ENCODE results near the gene MYOT. TPM values are rescaled to one million over a fixed set of nuclear protein-coding genes. Genes with fewer than 3 reads are reported as not detected.

The MYOT gene
- total RNA-seq, 1 donor from 2014 or later: not detected

- TF ChIP-seq CTCF (IDR thresholded peaks at IDR 0.05; ENCODE audit: partially characterized antibody, unreplicated experiment): no peak
- Mint-ChIP-seq H3K4me3 (ENCODE audit: unreplicated experiment) (no peak overlapping the region), H3K27ac (ENCODE audit: unreplicated experiment) (no peak overlapping the region), H3K27me3 (ENCODE audit: unreplicated experiment) (no peaks in the 10 kb centered on the region), H3K36me3 (ENCODE audit: unreplicated experiment) (no peaks in the 10 kb centered on the region), H3K9me3 (ENCODE audit: unreplicated experiment) (no peaks in the 10 kb centered on the region), H3K4me1 (ENCODE audit: low read depth, unreplicated experiment) (no peaks in the 10 kb centered on the region)
- no peak for DNase-seq
These were observed 3.9 kb downstream of the MYOT start for GRCh38 chr5:137871571-137871970.

GRCh38 chr5:137872466-137872865 is 4.8 kb downstream of the MYOT start:
- no peak overlapping the region for H3K27ac Mint-ChIP-seq (ENCODE audit: unreplicated experiment)

GRCh38 chr5:137876101-137876500 is 8.4 kb downstream of the MYOT start:
- Mint-ChIP-seq H3K36me3 (ENCODE audit: unreplicated experiment) (no peaks in the 10 kb centered on the region), H3K27ac (ENCODE audit: unreplicated experiment) (no peak overlapping the region), H3K9me3 (ENCODE audit: unreplicated experiment) (no peaks in the 10 kb centered on the region), H3K4me1 (ENCODE audit: low read depth, unreplicated experiment) (no peaks in the 10 kb centered on the region), H3K27me3 (ENCODE audit: unreplicated experiment) (no peaks in the 10 kb centered on the region), H3K4me3 (ENCODE audit: unreplicated experiment) (no peak overlapping the region)
- no peak for DNase-seq
- TF ChIP-seq CTCF (IDR thresholded peaks at IDR 0.05; ENCODE audit: partially characterized antibody, unreplicated experiment): no peak

More at GRCh38 chr5:137872466-137872865, 4.8 kb downstream of the MYOT start:
- TF ChIP-seq CTCF (IDR thresholded peaks at IDR 0.05; ENCODE audit: partially characterized antibody, unreplicated experiment): no peak
- no peaks in the 10 kb centered on the region for H3K36me3 Mint-ChIP-seq (ENCODE audit: unreplicated experiment)
- DNase-seq: no peak
- H3K4me3 Mint-ChIP-seq (ENCODE audit: unreplicated experiment): no peak overlapping the region
- H3K9me3 Mint-ChIP-seq (ENCODE audit: unreplicated experiment): no peaks in the 10 kb centered on the region
- no peaks in the 10 kb centered on the region for H3K4me1 Mint-ChIP-seq (ENCODE audit: low read depth, unreplicated experiment)
- H3K27me3 Mint-ChIP-seq (ENCODE audit: unreplicated experiment): no peaks in the 10 kb centered on the region

GRCh38 chr5:137880313-137880712 is 12.7 kb downstream of the MYOT start:
- Mint-ChIP-seq H3K27me3 (ENCODE audit: unreplicated experiment) (no peaks in the 10 kb centered on the region), H3K4me1 (ENCODE audit: low read depth, unreplicated experiment) (no peaks in the 10 kb centered on the region), H3K36me3 (ENCODE audit: unreplicated experiment) (no peaks in the 10 kb centered on the region), H3K4me3 (ENCODE audit: unreplicated experiment) (no peak overlapping the region), H3K9me3 (ENCODE audit: unreplicated experiment) (no peaks in the 10 kb centered on the region), H3K27ac (ENCODE audit: unreplicated experiment) (no peak overlapping the region)
- TF ChIP-seq CTCF (IDR thresholded peaks at IDR 0.05; ENCODE audit: partially characterized antibody, unreplicated experiment): no peak
- no peak for DNase-seq

- H3K9me3 Mint-ChIP-seq (ENCODE audit: unreplicated experiment): no peaks in the 10 kb centered on the region
- no peak overlapping the region for H3K27ac Mint-ChIP-seq (ENCODE audit: unreplicated experiment)
These were observed 20.2 kb downstream of the MYOT start for GRCh38 chr5:137887831-137888230.

More at GRCh38 chr5:137887831-137888230, 20.2 kb downstream of the MYOT start:
- no peak for TF ChIP-seq CTCF (IDR thresholded peaks at IDR 0.05; ENCODE audit: partially characterized antibody, unreplicated experiment)
- Mint-ChIP-seq H3K4me3 (ENCODE audit: unreplicated experiment) (no peak overlapping the region), H3K36me3 (ENCODE audit: unreplicated experiment) (no peaks in the 10 kb centered on the region), H3K4me1 (ENCODE audit: low read depth, unreplicated experiment) (peaks cover 10% of the 10 kb centered on the region), H3K27me3 (ENCODE audit: unreplicated experiment) (no peaks in the 10 kb centered on the region)
- no peak for DNase-seq
